NCI-H146 (cell line): ENCODE results near the gene ELL.
"Not testable (repeated sequence)": the region's sequence is repeated elsewhere in the genome, so short reads cannot be mapped to it uniquely, and the experiment has no call there.

Experiments used
- DNase-seq: peaks from one replicate; lab custom pipeline; 2025; lab: John Stamatoyannopoulos, UW

ELL gene

GRCh38 chr19:18521692-18522123 is at the start of gene ELL:
Gene ELL (minus strand): TSS chr19:18522070. CDS start chr19:18522055, 15 bp downstream.
- DNase-seq: no peak

GRCh38 chr19:18568367-18568766 is 46.5 kb upstream of the ELL start:
- DNase-seq: no peak

DNA sequence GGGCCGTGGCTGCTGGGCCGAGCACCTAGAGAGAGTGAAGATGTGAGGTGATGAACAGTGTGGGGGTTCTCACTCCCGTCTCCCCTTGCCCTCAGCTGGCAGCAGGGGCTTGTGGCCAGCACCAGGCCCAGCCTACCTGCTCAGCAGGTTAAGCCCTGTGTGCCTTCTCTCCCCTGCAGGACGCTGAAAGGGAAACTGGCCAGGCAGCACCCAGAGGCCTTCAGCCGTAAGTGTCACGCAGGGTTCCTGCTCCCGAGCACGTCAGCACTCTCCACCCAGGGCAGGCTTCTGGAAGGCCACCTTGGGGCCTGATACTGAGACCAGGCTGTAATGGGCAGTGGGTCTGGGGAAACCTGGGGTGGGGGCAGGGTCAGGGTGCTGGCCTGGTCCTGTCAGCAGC is 45.1 kb upstream of the ELL start:
- no peak for DNase-seq

- DNase-seq: no peak
Measured at GRCh38 chr19:18562086-18562485, 40.2 kb upstream of the ELL start.

- DNase-seq: no peak
Measured at GRCh38 chr19:18559685-18560084, 37.8 kb upstream of the ELL start.

DNA sequence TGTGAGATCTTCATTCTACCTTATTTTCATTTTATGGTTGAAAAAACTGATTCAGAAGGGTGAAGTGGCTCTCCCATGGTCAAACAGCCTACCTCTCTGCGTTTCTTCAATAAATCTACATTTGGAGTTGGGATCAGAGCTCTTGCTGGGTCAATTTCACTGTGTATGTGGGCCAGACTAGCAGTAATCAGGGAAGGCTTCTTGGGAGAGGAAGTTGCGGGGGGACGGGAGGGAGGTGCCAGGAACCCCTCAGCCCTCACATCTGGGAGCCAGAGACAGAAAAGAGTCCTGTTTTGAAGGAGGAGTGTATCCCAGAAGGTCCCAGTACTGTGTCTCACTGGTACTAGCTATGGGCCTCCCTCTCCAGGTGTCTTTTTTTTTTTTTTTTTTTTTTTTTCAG is 36.7 kb upstream of the ELL start:
- DNase-seq: no peak

GRCh38 chr19:18558202-18558555 is 36.3 kb upstream of the ELL start:
- no peak for DNase-seq

DNA sequence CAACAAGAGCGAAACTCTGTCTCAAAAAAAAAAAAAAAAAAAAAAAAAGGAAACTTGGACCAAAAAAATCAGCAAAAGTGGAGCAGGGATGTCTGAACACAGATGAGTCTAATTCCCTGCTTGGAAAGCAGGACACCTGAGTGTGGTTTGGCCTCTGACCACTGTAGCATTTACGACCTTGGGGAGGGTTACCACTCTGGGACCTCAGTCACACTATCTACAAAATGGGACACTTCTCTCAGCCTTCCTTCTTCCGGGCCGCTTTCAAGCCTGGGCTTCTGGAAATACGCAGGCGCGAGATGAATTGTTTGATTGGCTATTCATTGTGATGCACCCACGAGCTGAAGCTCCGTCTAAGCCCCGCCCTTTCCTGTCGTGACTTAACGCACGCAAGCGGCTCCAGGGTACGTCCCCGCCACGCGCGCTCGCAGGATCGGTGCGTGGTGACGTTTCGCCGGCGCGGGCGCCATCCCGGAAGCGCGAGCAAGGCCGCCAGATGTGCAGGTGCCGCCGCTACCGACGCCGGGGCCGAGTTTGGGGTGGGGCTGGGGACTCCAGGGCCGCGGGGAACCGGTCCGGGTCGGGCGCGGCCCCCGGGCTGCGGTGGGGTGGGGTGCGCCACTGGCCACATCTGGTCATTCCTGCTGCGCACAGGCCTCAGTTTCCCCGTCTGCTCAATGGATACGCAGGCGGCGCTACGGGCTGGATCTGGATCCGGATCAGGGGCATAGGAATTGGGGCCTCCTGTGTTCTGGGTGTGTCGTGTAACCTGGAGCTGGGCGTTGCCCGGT is 35.7 kb upstream of the ELL start, which contains the start of gene KXD1:
KXD1 (plus strand) TSS at position 460 of the 791 bp plus-strand sequence. CDS start 4,187 bp downstream, outside the sequence.
- DNase-seq: peak; percentile 99

- no peak for DNase-seq
Measured at GRCh38 chr19:18551631-18552030, 29.8 kb upstream of the ELL start.

DNA sequence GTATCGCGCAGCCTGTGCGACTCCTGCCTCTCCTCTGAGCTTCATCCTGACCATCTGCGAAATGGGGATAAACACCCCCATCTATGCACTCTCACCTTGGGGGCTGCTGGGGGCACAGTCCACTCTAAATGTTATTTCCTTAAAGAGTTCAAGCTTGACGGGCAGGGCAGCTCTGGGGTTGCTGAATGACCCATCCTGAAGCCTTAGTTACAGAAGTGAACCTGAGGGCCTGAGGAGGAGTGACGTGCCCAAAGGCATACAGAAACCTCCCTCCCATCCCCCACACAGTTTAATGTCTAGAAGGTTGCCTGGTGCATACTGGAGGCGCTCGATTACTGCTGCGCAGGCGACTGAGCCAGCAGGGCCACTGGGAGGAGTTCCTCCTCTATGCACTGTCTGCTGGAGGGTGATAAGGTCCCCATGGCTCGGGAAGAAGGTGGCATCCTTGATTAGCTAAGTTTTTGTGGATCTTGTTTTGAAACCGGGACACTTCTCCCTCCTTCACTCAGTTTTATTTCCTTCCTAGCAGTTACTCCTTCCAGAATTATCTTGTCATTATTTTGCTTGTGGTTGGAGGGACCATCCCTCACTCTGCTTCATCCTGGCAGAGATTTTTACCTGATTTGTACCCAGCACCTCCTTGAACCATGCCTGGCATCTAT is 22.1 kb upstream of the ELL start:
- DNase-seq: peak; percentile 72

- peak; percentile 91 for DNase-seq
Measured at GRCh38 chr19:18542941-18543813, 21.3 kb upstream of the ELL start, which contains the start of gene FKBP8. Gene FKBP8 (minus strand): TSS chr19:18543573. CDS start chr19:18541970, 1,603 bp downstream.

GRCh38 chr19:18541992-18542940 is 20.4 kb upstream of the ELL start:
- DNase-seq: no peak

DNA sequence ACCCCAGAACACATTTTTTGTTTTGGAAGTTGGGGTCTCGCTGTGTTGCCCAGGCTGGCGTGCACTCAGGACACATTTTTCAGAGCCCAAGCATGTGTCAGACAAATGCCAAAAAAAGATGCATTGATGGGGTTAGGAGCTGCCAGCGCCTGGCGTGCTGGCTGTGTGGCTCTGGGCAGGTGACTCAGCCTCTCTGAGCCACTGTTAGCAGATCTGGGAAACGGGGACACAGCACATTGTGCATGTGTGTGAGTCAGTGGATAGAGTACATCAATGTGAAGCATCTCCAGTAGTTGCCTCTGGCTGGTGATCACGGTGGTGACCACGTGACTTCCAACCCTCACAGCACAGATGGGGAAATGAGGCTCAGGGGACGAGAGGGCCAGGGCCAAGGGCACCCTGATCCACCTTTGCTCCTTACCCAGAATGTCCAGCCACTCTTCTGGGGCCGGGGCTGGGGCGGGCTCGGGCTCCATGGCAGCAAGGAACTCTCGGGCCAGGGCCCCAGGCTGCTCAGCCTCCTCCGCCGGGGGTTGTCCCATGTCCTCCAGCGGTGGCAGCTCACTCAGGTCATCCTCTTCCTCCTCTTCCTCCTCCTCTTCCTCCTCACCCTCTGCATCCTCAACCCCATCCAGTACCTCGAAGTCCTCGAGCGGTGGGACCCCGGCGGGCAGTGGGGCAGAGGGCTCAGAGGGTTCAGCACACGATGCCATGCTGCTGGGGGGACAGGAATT is 19.6 kb upstream of the ELL start:
- DNase-seq: no peak

GRCh38 chr19:18540200-18540599 is 18.3 kb upstream of the ELL start:
- DNase-seq: not testable (repeated sequence)

GRCh38 chr19:18539372-18539771 is 17.5 kb upstream of the ELL start:
- DNase-seq: no peak

GRCh38 chr19:18538115-18538514 is 16.2 kb upstream of the ELL start:
- no peak for DNase-seq

GRCh38 chr19:18537431-18537830 is 15.6 kb upstream of the ELL start:
- no peak for DNase-seq

- no peak for DNase-seq
Measured at GRCh38 chr19:18536475-18536874, 14.6 kb upstream of the ELL start.

GRCh38 chr19:18533058-18533457 is 11.2 kb upstream of the ELL start:
- DNase-seq: no peak

GRCh38 chr19:18532168-18532890 is 10.5 kb upstream of the ELL start:
- DNase-seq: no peak
